SH-SY5Y (cell line): Measurements from ENCODE around the gene HSF2BP.

Experiments used
- GATA2 ChIP-seq: IDR thresholded peaks from 2 replicates; pipeline ENCODE4 v1.6.1; 2011; ENCODE audit warnings: mild to moderate bottlenecking, low read depth, low read length
- GATA3 ChIP-seq: IDR thresholded peaks from 2 replicates; pipeline ENCODE4 v1.6.1; 2011; ENCODE audit warnings: low read depth, mild to moderate bottlenecking, low read length, moderate library complexity

HSF2BP gene

GRCh38 chr21:43644071-43644470 lies 15.2 kb downstream of the HSF2BP start:
- TF ChIP-seq GATA3 (no peak), GATA2 (no peak)

- TF ChIP-seq GATA3 (no peak), GATA2 (no peak)
These were observed 16.1 kb downstream of the HSF2BP start for GRCh38 chr21:43643193-43643592.

- TF ChIP-seq GATA2: no peak
- no peak for TF ChIP-seq GATA3
These were observed 18.9 kb downstream of the HSF2BP start for GRCh38 chr21:43640400-43640799.

- TF ChIP-seq GATA2 (no peak), GATA3 (no peak)
These were observed 19.6 kb downstream of the HSF2BP start for GRCh38 chr21:43639470-43640353.

GRCh38 chr21:43637530-43638158 lies 21.6 kb downstream of the HSF2BP start:
- TF ChIP-seq GATA2: no peak
- no peak for TF ChIP-seq GATA3

- TF ChIP-seq GATA2 (no peak), GATA3 (no peak)
These were observed 23.9 kb downstream of the HSF2BP start for GRCh38 chr21:43635436-43635835.

- TF ChIP-seq GATA2: no peak
- no peak for TF ChIP-seq GATA3
These were observed 24.7 kb downstream of the HSF2BP start for GRCh38 chr21:43634618-43635017.

GRCh38 chr21:43632373-43632905 lies 26.8 kb downstream of the HSF2BP start:
- TF ChIP-seq GATA3: no peak
- TF ChIP-seq GATA2: no peak

- TF ChIP-seq GATA3: no peak
- no peak for TF ChIP-seq GATA2
These were observed 27.7 kb downstream of the HSF2BP start for GRCh38 chr21:43631411-43632107.

- TF ChIP-seq GATA3: no peak
- no peak for TF ChIP-seq GATA2
These were observed 31.8 kb downstream of the HSF2BP start for GRCh38 chr21:43627527-43627926.

- TF ChIP-seq GATA3 (no peak), GATA2 (no peak)
These were observed 32.9 kb downstream of the HSF2BP start for GRCh38 chr21:43626390-43626789.

GRCh38 chr21:43624339-43624738 lies 34.9 kb downstream of the HSF2BP start:
- TF ChIP-seq GATA2: no peak
- TF ChIP-seq GATA3: no peak

- no peak for TF ChIP-seq GATA3
- TF ChIP-seq GATA2: no peak
These were observed 35.7 kb downstream of the HSF2BP start for GRCh38 chr21:43623588-43623987.

- no peak for TF ChIP-seq GATA2
- no peak for TF ChIP-seq GATA3
These were observed 36.5 kb downstream of the HSF2BP start for GRCh38 chr21:43622796-43623195.
